Cardiac fibroblast (primary cell): ENCODE data around the gene PRTFDC1.

Experiments
- DNase-seq, 2 donors: peaks; one replicate each; pipeline versions ENCODE4 v3.0.0 to v3.0.0-alpha.2; 2010; ENCODE audit warnings: low read depth in 2 of 2
- H3K4me3 ChIP-seq, 2 donors: replicated peaks in 1 of 2; 1 replicate in 1 of 2; 2 replicates in 1 of 2; pipeline ENCODE4 v1.5.1; 2011; ENCODE audit warnings: low read depth in 2 of 2, low read length in 2 of 2, mild to moderate bottlenecking in 2 of 2, moderate library complexity in 1 of 2
- CTCF ChIP-seq: IDR thresholded peaks from one replicate; pipeline ENCODE4 v1.5.1; 2011; ENCODE audit warnings: low read depth, mild to moderate bottlenecking, low read length, inconsistent platforms

PRTFDC1 gene

GRCh38 chr10:24813856-24814255, 138.6 kb downstream of the PRTFDC1 start:
- H3K4me3 ChIP-seq: no peak overlapping the region
- TF ChIP-seq CTCF: no peak

GRCh38 chr10:24806262-24806661, 146.1 kb downstream of the PRTFDC1 start:
- no peak for TF ChIP-seq CTCF
- H3K4me3 ChIP-seq: no peak overlapping the region
- no peak for DNase-seq

More at GRCh38 chr10:24813856-24814255, 138.6 kb downstream of the PRTFDC1 start:
- no peak for DNase-seq

DNA sequence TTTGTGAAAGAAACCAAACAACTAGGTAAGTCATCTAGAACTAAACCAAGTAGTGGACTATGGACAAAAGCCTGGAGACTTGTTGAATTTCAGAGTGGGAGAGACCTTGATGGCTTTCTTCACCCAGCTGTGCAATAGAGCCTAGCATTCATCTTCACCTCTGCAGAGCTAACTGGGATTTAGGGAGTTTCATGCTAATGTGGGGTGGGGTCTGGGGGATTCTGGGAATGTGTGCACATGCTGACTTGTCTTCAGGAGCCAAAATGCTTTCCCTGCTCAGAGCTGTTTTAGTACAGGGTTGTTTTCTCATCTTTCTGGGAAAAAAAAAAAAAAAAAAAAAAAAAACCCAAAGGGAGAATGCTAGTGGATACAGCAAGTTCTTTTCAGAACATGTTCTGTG, 147.4 kb downstream of the PRTFDC1 start:
- DNase-seq: no peak
- TF ChIP-seq CTCF: no peak

GRCh38 chr10:24804392-24804791, 148.0 kb downstream of the PRTFDC1 start:
- H3K4me3 ChIP-seq: no peak overlapping the region
- no peak for DNase-seq
- TF ChIP-seq CTCF: no peak

More for the DNA sequence above, 147.4 kb downstream of the PRTFDC1 start:
- no peak overlapping the region for H3K4me3 ChIP-seq

GRCh38 chr10:24802378-24802777, 150.0 kb downstream of the PRTFDC1 start:
- DNase-seq: no peak
- TF ChIP-seq CTCF: no peak
- H3K4me3 ChIP-seq: no peak overlapping the region

GRCh38 chr10:24800861-24801260, 151.5 kb downstream of the PRTFDC1 start:
- no peak for TF ChIP-seq CTCF
- DNase-seq: no peak
- no peak overlapping the region for H3K4me3 ChIP-seq
